Lower lobe of right lung (tissue), 2 donors: ENCODE results near the gene PTPRN2. TPM values are rescaled to one million over a fixed set of nuclear protein-coding genes. Genes with fewer than 3 reads are reported as not detected.

Experiments
- ATAC-seq, 2 donors: fragments of 200-7000 bp; cut with Tn5 transposase; one replicate each; pipeline ENCODE4 v1.9.1; 2020 to 2022; ENCODE audit warnings: mild to moderate bottlenecking in 2 of 2, moderate library complexity in 2 of 2
- DNase-seq: peaks from one replicate; pipeline ENCODE4 v3.0.0-alpha.2; 2020
- H3K27ac ChIP-seq: fragments of 200-600 bp; one replicate; pipeline ENCODE4 v1.8.0; 2022
- H3K27me3 ChIP-seq: fragments of 200-600 bp; one replicate; pipeline ENCODE4 v1.8.0; 2022; ENCODE audit warnings: low read depth
- H3K36me3 ChIP-seq: fragments of 200-600 bp; one replicate; pipeline ENCODE4 v1.8.0; 2022; ENCODE audit warnings: mild to moderate bottlenecking
- H3K4me1 ChIP-seq: fragments of 200-600 bp; one replicate; pipeline ENCODE4 v1.8.0; 2022
- H3K4me3 ChIP-seq: fragments of 200-600 bp; one replicate; pipeline ENCODE4 v1.8.0; 2022; ENCODE audit warnings: mild to moderate bottlenecking
- H3K9me3 ChIP-seq: fragments of 200-600 bp; one replicate; pipeline ENCODE4 v1.8.0; 2022
- intact Hi-C: fragments of 100-400 bp; cut with DNase I; formaldehyde crosslinking; loops from one replicate; pipeline ENCODE4 v1.11.0; 2022
- total RNA-seq: library from RNA; stranded (reverse); fragmentation: NEBNext Ultra II Directional; extraction: Animal tissue kit (Norgen Biotek cat#: 25700); gene quantifications from one replicate; pipeline ENCODE4 v1.2.1, GENCODE V29; 2021
- TF ChIP-seq, protein P1 (sequence below): fragments of 200-600 bp; IDR thresholded peaks from one replicate; pipeline ENCODE4 v1.8.0; 2022; ENCODE audit warnings: antibody characterized with exemption, mild to moderate bottlenecking
- donor health status: DM: no; HTN: yes; CAD: no; lungs with severe emphysema.

The PTPRN2 gene
- total RNA-seq, 1 donor from 2014 or later: 6.8 TPM

DNA sequence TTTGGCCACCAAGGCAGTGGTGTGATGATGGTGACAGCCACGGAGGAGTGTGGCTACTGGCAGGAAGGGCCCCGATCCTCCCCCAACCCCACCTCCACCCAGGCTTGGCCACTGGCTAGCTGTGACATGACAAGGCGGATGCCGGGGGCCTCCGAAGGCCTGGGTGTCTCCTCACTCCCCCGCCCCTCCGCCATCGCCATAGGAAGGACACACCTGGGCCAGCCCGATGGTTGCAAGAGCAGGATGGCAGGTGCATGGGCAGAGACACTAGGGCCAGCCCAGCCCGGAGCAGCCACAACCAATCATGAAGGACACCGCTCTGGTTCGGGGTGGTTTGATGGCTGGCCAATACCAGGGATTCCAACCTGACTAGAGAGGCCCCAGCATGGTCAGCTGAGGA lies 81.0 kb downstream of the PTPRN2 start:
- Histone ChIP-seq H3K27me3 (no peaks in the 10 kb centered on the region), H3K36me3 (no peaks in the 10 kb centered on the region), H3K9me3 (peaks cover 14% of the 10 kb centered on the region), H3K4me1 (no peaks in the 10 kb centered on the region), H3K4me3 (no peak overlapping the region), H3K27ac (no peak overlapping the region)
- intact Hi-C loops: no loop called here
- DNase-seq (no peak), ATAC-seq (no peak)
- TF ChIP-seq, protein P1, sequence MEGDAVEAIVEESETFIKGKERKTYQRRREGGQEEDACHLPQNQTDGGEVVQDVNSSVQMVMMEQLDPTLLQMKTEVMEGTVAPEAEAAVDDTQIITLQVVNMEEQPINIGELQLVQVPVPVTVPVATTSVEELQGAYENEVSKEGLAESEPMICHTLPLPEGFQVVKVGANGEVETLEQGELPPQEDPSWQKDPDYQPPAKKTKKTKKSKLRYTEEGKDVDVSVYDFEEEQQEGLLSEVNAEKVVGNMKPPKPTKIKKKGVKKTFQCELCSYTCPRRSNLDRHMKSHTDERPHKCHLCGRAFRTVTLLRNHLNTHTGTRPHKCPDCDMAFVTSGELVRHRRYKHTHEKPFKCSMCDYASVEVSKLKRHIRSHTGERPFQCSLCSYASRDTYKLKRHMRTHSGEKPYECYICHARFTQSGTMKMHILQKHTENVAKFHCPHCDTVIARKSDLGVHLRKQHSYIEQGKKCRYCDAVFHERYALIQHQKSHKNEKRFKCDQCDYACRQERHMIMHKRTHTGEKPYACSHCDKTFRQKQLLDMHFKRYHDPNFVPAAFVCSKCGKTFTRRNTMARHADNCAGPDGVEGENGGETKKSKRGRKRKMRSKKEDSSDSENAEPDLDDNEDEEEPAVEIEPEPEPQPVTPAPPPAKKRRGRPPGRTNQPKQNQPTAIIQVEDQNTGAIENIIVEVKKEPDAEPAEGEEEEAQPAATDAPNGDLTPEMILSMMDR: no peak

DNA sequence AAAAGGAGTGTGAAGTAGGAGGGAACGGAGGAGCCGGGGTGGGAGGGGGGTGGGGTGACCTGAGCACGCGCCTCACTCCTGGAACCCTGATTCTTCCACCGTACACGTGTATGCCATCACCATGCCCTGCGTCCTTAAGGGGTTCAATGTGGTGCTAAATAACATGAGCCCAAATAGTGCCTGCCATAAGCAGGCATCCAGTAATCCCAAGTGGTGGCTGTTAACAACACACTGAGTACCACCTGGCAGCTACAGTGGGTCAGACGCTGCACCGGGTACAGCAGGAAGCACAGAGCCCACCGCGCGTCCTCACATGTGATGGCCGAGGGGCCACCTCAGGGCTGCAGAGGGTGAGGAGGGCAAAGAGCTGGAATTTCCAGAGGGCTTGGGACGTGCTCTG lies 81.9 kb downstream of the PTPRN2 start:
- no peaks in the 10 kb centered on the region for H3K4me1 ChIP-seq
- TF ChIP-seq, protein P1: no peak
- ATAC-seq (no peak), DNase-seq (no peak)
- H3K27me3 ChIP-seq: no peaks in the 10 kb centered on the region
- H3K4me3 ChIP-seq: no peak overlapping the region
- H3K36me3 ChIP-seq: no peaks in the 10 kb centered on the region
- H3K9me3 ChIP-seq: peaks cover 11% of the 10 kb centered on the region
- no peak overlapping the region for H3K27ac ChIP-seq
- intact Hi-C loops: no loop called here

DNA sequence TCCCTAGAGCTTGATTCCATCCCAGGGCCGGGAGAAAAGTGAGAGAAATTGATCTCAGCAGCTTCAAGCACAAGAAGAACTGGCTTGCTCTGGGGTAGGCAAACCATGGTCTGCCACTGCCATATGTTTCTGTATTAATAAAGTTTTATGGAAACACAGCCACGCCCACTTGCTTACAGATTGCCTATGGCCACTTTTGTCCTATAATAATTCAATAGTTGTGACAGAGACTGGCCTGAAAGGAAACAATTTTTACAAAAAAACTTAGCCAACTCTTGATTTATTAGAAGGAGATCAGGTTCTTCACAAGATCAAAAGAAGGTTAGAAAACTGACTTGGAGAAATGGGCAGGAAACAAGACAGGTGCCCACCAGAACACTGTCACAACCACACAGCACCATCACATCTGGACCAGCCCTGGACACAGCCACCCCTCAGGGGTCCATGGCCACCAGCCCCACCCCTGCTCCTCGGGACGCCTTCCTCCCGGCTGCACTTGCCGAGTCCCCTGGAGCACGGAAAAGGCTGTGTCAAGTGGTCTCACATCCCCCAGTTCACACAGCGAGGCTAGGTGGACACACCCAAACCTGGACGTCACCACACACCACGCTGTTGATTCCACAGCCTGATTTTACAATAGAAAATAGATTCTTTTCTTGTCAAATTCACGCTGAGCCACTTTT lies 85.4 kb downstream of the PTPRN2 start:
- Histone ChIP-seq H3K36me3 (no peaks in the 10 kb centered on the region), H3K9me3 (peaks cover 11% of the 10 kb centered on the region), H3K4me1 (no peaks in the 10 kb centered on the region), H3K4me3 (no peak overlapping the region), H3K27ac (no peak overlapping the region), H3K27me3 (no peaks in the 10 kb centered on the region)
- DNase-seq: no peak
- no peak for ATAC-seq
- TF ChIP-seq, protein P1: no peak
- intact Hi-C loops: no loop called here

DNA sequence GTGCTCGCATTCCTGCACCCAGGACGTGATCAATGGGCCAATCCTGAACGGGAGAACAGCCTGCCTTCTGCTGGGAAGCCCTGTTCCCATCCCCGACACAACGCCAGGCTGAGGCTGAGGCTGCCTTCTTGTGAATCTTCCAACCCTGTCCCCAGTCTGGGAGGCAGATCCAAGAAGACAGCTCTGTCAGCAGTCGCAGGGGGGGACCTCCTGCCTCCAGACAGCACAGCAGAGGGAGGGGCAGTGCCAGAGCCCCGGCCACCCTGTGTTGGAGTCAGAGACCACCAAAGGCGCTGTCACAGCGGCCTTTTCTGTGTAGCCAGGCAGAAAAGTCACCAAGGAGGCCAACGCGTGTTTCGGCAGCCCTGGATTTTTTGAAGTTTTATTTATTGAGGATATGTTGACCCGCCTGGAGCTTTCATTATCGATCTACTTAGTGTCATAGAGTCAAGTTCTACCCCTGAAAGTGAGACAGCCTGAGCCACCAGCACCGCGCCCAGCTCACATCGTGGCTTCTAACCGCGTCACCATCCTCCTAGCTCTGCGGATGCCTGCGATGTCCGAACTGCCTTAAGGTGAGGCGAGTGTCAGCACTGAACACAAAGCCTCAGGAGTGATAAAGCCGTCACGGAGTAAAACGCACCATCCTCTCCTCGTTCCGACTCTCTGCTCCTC lies 86.1 kb downstream of the PTPRN2 start:
- no peak overlapping the region for H3K27ac ChIP-seq
- DNase-seq (no peak), ATAC-seq (no peak)
- H3K27me3 ChIP-seq: no peaks in the 10 kb centered on the region
- TF ChIP-seq, protein P1: no peak
- no peak overlapping the region for H3K4me3 ChIP-seq
- intact Hi-C loops: no loop called here
- H3K4me1 ChIP-seq: no peaks in the 10 kb centered on the region
- no peaks in the 10 kb centered on the region for H3K36me3 ChIP-seq
- H3K9me3 ChIP-seq: peaks cover 11% of the 10 kb centered on the region

DNA sequence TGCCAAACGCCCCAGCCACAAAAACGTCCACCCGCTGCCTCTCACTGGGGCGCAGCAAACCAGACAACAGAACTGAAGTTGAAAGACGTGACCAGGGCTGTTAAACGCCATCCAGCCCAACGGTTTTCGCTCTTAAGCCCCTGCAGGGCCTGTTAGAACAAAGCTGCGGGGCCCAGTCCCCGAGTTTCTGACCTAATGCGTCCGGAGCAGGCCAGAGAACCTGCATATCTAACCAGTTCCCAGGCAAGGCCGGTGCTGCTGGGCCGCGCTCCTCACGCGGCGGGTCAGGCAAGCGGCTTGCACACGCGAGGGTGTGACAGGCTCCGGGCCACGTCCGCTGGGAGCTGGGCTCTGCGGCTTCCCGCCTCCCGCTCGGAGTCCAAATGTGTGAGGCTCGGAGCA lies 87.0 kb downstream of the PTPRN2 start:
- peaks cover 5% of the 10 kb centered on the region for H3K9me3 ChIP-seq
- H3K4me3 ChIP-seq: no peak overlapping the region
- no peak for ATAC-seq
- no peak overlapping the region for H3K27ac ChIP-seq
- intact Hi-C loops: no loop called here
- H3K27me3 ChIP-seq: peaks cover 3% of the 10 kb centered on the region
- TF ChIP-seq, protein P1: no peak
- DNase-seq: no peak
- H3K4me1 ChIP-seq: no peaks in the 10 kb centered on the region
- no peaks in the 10 kb centered on the region for H3K36me3 ChIP-seq
